ENCODE results near the gene SLC25A21. TPM values are rescaled to one million over a fixed set of nuclear protein-coding genes. Genes with fewer than 3 reads are reported as not detected.

SLC25A21 gene
- total and polyA plus RNA-seq, 2 experiments from 2014 or later = 10.6 to 12.1 TPM

DNA sequence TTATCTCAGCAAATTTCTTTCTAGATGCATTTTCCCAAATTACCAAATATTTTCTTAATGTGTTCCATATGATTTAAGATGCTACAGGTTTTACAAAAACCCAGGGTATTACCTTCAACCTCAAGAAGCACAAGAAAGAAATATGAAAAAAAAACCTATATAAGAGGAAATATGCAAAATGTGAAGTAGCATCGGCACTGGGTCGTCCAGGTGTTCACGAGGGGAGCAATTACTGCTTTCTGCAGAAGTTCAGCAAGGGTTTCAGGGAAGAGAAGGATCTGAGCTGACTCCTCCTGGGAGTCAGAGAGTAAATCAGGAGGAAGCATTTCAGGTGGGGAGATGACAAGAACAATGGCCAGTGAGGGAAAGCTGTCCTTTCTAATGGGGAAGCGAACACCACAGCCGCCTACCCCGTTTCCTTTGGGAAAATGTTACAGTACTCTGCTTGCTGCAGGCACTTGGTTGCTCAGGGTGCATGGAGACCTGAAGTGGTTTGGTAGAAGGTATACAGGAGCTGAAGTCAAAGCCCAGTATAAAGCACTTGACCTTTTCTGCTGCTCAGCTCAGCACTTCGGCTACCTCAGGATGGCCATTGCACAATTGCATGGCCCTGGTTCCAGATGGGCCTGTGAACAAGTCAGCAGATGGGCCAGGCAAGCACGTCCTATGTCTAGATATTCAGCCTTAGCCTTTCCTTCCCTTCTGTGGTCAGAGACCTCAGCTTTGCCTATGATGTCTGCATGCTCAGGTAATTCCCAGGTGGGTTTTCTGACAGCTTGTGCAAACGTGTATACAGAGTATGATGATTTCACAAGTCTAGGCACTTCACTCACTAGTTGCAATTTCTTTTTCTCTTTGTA, 355.1 kb downstream of the SLC25A21 start:
- H3K27me3 Mint-ChIP-seq (ENCODE audit: insufficient read depth, low read depth, poor library complexity) = no peaks in the 10 kb centered on the region
- ATAC-seq = no peak
- no peaks in the 10 kb centered on the region for H3K9me2 ChIP-seq (ENCODE audit: insufficient read depth)

More for the DNA sequence above, 355.1 kb downstream of the SLC25A21 start:
- no peak overlapping the region for H3K4me3 Mint-ChIP-seq
- H3K36me3 Mint-ChIP-seq (ENCODE audit: low read depth) = no peaks in the 10 kb centered on the region
- Histone ChIP-seq H4K20me1 (replicated peaks; ENCODE audit: insufficient read depth) (no peaks in the 10 kb centered on the region; the same call in 1 of the 2 replicates), H3F3A (replicated peaks; ENCODE audit: low read depth) (no peaks in the 10 kb centered on the region), H3K27ac (ENCODE audit: low read depth) (no peak overlapping the region), H2AFZ (no peak overlapping the region), H3K4me3 (no peak overlapping the region), H3K4me2 (no peak overlapping the region), H3K36me3 (ENCODE audit: insufficient read depth) (no peaks in the 10 kb centered on the region), H3K4me1 (ENCODE audit: insufficient read depth) (no peaks in the 10 kb centered on the region), H3K27me3 (ENCODE audit: insufficient read depth) (no peaks in the 10 kb centered on the region), H3K79me2 (replicated peaks; ENCODE audit: insufficient read depth) (no peaks in the 10 kb centered on the region)
- H3K27ac Mint-ChIP-seq = no peak overlapping the region
- 0 out of 3 replicates have a peak, but pooled peaks cover 2% of the 10 kb centered on the region for H3K4me1 Mint-ChIP-seq
- no peaks in the 10 kb centered on the region for H3K9me3 Mint-ChIP-seq
- no peak for TF ChIP-seq EZH2phosphoT487 (IDR thresholded peaks at IDR 0.05; ENCODE audit: unreplicated experiment)
- no peak for TF ChIP-seq STAT1 (IDR thresholded peaks at IDR 0.05; ENCODE audit: unreplicated experiment)
- TF ChIP-seq, protein P1, sequence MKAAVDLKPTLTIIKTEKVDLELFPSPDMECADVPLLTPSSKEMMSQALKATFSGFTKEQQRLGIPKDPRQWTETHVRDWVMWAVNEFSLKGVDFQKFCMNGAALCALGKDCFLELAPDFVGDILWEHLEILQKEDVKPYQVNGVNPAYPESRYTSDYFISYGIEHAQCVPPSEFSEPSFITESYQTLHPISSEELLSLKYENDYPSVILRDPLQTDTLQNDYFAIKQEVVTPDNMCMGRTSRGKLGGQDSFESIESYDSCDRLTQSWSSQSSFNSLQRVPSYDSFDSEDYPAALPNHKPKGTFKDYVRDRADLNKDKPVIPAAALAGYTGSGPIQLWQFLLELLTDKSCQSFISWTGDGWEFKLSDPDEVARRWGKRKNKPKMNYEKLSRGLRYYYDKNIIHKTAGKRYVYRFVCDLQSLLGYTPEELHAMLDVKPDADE (IDR thresholded peaks at IDR 0.05) = no peak
- TF ChIP-seq NANOG (IDR thresholded peaks at IDR 0.05; ENCODE audit: borderline replicate concordance) = no peak
- no peak for TF ChIP-seq ZNF114 (CRISPR knock-in tag; IDR thresholded peaks at IDR 0.05)
- no peak for TF ChIP-seq JUNB (IDR thresholded peaks at IDR 0.05; ENCODE audit: unreplicated experiment)
- TF ChIP-seq REST (IDR thresholded peaks at IDR 0.05; ENCODE audit: unreplicated experiment) = no peak
- no peak for TF ChIP-seq ZNF331 (CRISPR knock-in tag; IDR thresholded peaks at IDR 0.05; ENCODE audit: low read depth)
- TF ChIP-seq POLR2AphosphoS5 (IDR thresholded peaks at IDR 0.05; ENCODE audit: low read depth) = no peak
- TF ChIP-seq, protein P2, sequence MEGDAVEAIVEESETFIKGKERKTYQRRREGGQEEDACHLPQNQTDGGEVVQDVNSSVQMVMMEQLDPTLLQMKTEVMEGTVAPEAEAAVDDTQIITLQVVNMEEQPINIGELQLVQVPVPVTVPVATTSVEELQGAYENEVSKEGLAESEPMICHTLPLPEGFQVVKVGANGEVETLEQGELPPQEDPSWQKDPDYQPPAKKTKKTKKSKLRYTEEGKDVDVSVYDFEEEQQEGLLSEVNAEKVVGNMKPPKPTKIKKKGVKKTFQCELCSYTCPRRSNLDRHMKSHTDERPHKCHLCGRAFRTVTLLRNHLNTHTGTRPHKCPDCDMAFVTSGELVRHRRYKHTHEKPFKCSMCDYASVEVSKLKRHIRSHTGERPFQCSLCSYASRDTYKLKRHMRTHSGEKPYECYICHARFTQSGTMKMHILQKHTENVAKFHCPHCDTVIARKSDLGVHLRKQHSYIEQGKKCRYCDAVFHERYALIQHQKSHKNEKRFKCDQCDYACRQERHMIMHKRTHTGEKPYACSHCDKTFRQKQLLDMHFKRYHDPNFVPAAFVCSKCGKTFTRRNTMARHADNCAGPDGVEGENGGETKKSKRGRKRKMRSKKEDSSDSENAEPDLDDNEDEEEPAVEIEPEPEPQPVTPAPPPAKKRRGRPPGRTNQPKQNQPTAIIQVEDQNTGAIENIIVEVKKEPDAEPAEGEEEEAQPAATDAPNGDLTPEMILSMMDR (conservative IDR thresholded peaks at IDR 0.05; ENCODE audit: low read depth in 2 of 2) = no peak
- TF ChIP-seq, protein P3, sequence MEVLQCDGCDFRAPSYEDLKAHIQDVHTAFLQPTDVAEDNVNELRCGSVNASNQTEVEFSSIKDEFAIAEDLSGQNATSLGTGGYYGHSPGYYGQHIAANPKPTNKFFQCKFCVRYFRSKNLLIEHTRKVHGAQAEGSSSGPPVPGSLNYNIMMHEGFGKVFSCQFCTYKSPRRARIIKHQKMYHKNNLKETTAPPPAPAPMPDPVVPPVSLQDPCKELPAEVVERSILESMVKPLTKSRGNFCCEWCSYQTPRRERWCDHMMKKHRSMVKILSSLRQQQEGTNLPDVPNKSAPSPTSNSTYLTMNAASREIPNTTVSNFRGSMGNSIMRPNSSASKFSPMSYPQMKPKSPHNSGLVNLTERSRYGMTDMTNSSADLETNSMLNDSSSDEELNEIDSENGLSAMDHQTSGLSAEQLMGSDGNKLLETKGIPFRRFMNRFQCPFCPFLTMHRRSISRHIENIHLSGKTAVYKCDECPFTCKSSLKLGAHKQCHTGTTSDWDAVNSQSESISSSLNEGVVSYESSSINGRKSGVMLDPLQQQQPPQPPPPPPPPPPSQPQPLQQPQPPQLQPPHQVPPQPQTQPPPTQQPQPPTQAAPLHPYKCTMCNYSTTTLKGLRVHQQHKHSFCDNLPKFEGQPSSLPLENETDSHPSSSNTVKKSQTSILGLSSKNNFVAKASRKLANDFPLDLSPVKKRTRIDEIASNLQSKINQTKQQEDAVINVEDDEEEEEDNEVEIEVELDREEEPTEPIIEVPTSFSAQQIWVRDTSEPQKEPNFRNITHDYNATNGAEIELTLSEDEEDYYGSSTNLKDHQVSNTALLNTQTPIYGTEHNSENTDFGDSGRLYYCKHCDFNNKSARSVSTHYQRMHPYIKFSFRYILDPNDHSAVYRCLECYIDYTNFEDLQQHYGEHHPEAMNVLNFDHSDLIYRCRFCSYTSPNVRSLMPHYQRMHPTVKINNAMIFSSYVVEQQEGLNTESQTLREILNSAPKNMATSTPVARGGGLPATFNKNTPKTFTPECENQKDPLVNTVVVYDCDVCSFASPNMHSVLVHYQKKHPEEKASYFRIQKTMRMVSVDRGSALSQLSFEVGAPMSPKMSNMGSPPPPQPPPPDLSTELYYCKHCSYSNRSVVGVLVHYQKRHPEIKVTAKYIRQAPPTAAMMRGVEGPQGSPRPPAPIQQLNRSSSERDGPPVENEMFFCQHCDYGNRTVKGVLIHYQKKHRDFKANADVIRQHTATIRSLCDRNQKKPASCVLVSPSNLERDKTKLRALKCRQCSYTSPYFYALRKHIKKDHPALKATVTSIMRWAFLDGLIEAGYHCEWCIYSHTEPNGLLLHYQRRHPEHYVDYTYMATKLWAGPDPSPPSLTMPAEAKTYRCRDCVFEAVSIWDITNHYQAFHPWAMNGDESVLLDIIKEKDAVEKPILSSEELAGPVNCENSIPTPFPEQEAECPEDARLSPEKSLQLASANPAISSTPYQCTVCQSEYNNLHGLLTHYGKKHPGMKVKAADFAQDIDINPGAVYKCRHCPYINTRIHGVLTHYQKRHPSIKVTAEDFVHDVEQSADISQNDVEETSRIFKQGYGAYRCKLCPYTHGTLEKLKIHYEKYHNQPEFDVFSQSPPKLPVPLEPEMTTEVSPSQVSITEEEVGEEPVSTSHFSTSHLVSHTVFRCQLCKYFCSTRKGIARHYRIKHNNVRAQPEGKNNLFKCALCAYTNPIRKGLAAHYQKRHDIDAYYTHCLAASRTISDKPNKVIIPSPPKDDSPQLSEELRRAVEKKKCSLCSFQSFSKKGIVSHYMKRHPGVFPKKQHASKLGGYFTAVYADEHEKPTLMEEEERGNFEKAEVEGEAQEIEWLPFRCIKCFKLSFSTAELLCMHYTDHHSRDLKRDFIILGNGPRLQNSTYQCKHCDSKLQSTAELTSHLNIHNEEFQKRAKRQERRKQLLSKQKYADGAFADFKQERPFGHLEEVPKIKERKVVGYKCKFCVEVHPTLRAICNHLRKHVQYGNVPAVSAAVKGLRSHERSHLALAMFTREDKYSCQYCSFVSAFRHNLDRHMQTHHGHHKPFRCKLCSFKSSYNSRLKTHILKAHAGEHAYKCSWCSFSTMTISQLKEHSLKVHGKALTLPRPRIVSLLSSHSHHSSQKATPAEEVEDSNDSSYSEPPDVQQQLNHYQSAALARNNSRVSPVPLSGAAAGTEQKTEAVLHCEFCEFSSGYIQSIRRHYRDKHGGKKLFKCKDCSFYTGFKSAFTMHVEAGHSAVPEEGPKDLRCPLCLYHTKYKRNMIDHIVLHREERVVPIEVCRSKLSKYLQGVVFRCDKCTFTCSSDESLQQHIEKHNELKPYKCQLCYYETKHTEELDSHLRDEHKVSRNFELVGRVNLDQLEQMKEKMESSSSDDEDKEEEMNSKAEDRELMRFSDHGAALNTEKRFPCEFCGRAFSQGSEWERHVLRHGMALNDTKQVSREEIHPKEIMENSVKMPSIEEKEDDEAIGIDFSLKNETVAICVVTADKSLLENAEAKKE (CRISPR knock-in tag; IDR thresholded peaks at IDR 0.05) = no peak
- TF ChIP-seq CREB1 (CRISPR knock-in tag; IDR thresholded peaks at IDR 0.05; ENCODE audit: low read depth) = no peak
- TF ChIP-seq EZH2 (IDR thresholded peaks at IDR 0.05; ENCODE audit: low read depth, unreplicated experiment) = no peak
- DNase-seq (ENCODE audit: low spot score) = no peak

All from GM23338 (cell line).